H1 (cell line): ENCODE measurements around the gene LFNG. TPM values are rescaled to one million over a fixed set of nuclear protein-coding genes. Genes with fewer than 3 reads are reported as not detected.

Source experiments
- ASH2L ChIP-seq: fragments of 200-600, 300-600 bp; sonication (generic); IDR thresholded peaks from one replicate; pipeline ENCODE4 v1.7.1; 2017; ENCODE audit warnings: low read length
- BACH1 ChIP-seq: IDR thresholded peaks from 2 replicates; pipeline ENCODE4 v1.6.1; 2012; ENCODE audit warnings: low read length, improper control_type of control experiment
- CHD7 ChIP-seq: fragments of 300-600 bp; sonication (generic); IDR thresholded peaks from 2 replicates; pipeline ENCODE4 v1.7.1; 2012; ENCODE audit warnings: low read length, moderate library complexity, mild to moderate bottlenecking, inconsistent platforms; ENCODE audit not compliant: insufficient replicate concordance
- EGR1 ChIP-seq: IDR thresholded peaks from 2 replicates; pipeline ENCODE4 v1.6.1; 2011; ENCODE audit warnings: low read depth, low read length, borderline replicate concordance
- EP300 ChIP-seq, 2 experiments: IDR thresholded peaks; 1 replicate in 1 of 2; 2 replicates in 1 of 2; pipeline ENCODE4 v1.6.1; 2011 to 2012; ENCODE audit warnings: low read depth in 2 of 2, low read length in 2 of 2, mild to moderate bottlenecking in 2 of 2, borderline replicate concordance in 1 of 2, inconsistent platforms in 1 of 2, moderate library complexity in 1 of 2
- MAX ChIP-seq: IDR thresholded peaks from 2 replicates; pipeline ENCODE4 v1.6.1; 2012; ENCODE audit warnings: inconsistent platforms
- NANOG ChIP-seq: IDR thresholded peaks from 2 replicates; pipeline ENCODE4 v1.6.1; 2011; ENCODE audit warnings: low read length, low read depth, mild to moderate bottlenecking, inconsistent platforms; ENCODE audit not compliant: insufficient read depth, poor library complexity, severe bottlenecking
- POLR2AphosphoS5 ChIP-seq: IDR thresholded peaks from 2 replicates; pipeline ENCODE4 v1.6.1; 2011; ENCODE audit warnings: low read depth, low read length
- SP1 ChIP-seq: IDR thresholded peaks from 2 replicates; pipeline ENCODE4 v1.6.1; 2011; ENCODE audit warnings: low read depth, low read length
- polyA plus RNA-seq, 7 experiments: library from polyadenylated mRNA; depleted of rRNA in 3 of 7; stranded (reverse) in 5 of 7; unstranded in 2 of 7; fragments of >200 nt in 5 of 7; fragments of 200-250 nt in 2 of 7; gene quantifications; 1 replicate in 5 of 7; 2 replicates in 1 of 7; 4 replicates in 1 of 7; pipeline versions ENCODE4 v1.2.1 to v1.2.3, GENCODE V29; 2011 to 2013; ENCODE audit warnings: missing spikeins in 2 of 7, mixed read lengths in 2 of 7
- total RNA-seq: library from RNA; stranded (reverse); fragmentation: NEBNext Ultra II Directional; extraction: Animal tissue kit (Norgen Biotek cat#: 25700); gene quantifications from 2 replicates; pipeline ENCODE4 v1.2.1, GENCODE V29; 2021

Gene LFNG
- total and polyA plus RNA-seq, 2 of the 8 experiments (the other 6 are each of a cell fraction or from before 2014, with no cell fraction given), result 31.6 to 35.6 TPM

GRCh38 chr7:2524808-2525657 is 5.5 kb downstream of the LFNG start (continued):
- TF ChIP-seq CHD7 (no peak), BACH1 (0 out of 2 replicates have a peak, but pooled peaks have one; percentile 13), ASH2L (peak; percentile 57), NANOG (peak; percentile 80), SP1 (0 out of 2 replicates have a peak, but pooled peaks have one; percentile 43), EGR1 (0 out of 2 replicates have a peak, but pooled peaks have one; percentile 8), MAX (peak; percentile 74), EP300 (IDR thresholded peaks at IDR 0.05; ENCODE audit: borderline replicate concordance in 1 of 2, low read depth in 2 of 2, low read length in 2 of 2) (peak in 1 of 2 experiments; percentile 52; a peak in 1 of 3 replicates), POLR2AphosphoS5 (no peak)
